GDM1 (cell line): ENCODE measurements around the gene APOL2.
A peak's percentile ranks its signal among the peaks of the same experiment; 100 is the strongest.
"Not testable (repeated sequence)": the region's sequence is repeated elsewhere in the genome, so short reads cannot be mapped to it uniquely, and the experiment has no call there.

Source experiments
- DNase-seq: peaks from one replicate; lab custom pipeline; 2025; lab: John Stamatoyannopoulos, UW

Gene APOL2, protein sequence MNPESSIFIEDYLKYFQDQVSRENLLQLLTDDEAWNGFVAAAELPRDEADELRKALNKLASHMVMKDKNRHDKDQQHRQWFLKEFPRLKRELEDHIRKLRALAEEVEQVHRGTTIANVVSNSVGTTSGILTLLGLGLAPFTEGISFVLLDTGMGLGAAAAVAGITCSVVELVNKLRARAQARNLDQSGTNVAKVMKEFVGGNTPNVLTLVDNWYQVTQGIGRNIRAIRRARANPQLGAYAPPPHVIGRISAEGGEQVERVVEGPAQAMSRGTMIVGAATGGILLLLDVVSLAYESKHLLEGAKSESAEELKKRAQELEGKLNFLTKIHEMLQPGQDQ

DNA sequence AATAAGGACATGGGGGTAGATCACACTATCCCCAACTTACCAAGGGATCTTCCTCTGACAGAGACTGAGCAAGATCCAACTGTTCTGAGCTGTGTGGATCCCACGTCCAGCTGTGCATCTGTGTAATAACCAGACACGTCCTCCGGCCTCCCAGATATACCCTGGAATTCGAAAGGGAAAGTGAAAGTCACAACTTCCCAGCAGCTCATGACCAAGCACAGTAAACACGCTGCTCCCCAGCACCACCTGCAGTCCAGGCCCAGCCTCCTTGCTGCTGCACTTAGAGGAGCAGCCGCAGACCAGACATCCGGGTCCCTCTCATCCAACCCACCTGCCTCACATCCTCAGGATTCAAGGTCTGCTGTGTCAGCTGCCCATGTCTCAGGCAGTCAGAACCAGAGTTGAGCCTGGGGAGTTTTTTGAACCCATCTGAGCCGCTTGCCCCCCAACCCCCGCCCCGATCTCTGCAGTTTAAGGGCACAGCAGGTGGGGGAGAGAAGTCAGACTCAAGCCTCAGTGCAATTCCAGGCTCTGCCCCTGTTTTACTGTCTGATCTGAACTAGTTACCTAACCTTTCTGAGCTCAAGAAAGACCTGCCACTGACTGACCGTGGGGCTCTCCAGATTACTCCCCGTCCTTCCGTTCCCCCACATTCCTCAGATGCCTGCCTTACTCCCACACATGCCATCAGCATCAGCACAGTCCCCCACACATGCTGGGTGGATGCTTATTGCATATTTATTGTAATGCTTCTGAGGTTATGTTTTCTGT, at the start of gene APOL2:
Gene APOL2 (minus strand): TSS at position 127 of the 771 bp plus-strand sequence. CDS start 6,365 bp downstream, outside the sequence.
- peak; percentile 76 for DNase-seq

DNA sequence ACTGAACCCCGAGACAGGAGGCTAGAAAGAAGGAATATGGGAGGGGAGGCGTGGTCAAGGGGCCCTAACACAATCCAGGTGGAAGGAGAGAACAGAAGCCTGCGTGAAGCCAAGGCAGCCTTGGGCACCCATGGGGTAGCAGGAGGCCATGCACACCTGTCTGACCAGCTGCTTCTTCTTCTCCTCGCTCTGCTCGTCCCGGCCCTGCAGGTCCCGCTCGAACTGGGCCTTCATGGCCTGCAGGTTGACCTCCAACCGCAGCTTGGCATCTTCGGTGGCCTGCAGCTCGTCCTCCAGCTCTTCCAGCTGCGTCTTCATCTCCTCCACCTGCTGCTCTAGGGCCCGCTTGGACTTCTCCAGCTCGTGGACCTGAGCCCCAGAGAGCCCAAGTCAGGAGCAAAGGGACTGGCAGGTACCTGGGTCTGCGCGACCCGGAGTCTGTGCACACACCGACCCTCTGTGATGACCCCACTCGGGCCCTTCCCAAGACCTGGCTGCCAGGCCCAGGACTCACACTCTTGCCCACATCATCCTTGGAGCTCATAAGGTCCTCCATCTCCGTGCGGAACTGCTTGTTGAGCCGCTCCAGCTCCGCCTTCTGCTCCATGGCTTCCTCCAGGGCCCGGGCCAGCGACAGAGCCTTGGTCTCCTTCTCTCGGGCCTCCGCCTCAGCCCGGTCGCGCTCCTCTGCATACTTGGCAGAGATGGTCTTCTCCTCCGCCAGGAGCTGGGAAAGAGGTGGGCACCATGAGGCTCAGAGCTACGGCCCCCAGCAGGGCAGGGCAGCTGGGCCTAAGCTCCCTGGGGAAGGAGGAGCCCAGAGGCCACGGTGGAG, 49.5 kb upstream of the APOL2 start:
- no peak for DNase-seq

DNA sequence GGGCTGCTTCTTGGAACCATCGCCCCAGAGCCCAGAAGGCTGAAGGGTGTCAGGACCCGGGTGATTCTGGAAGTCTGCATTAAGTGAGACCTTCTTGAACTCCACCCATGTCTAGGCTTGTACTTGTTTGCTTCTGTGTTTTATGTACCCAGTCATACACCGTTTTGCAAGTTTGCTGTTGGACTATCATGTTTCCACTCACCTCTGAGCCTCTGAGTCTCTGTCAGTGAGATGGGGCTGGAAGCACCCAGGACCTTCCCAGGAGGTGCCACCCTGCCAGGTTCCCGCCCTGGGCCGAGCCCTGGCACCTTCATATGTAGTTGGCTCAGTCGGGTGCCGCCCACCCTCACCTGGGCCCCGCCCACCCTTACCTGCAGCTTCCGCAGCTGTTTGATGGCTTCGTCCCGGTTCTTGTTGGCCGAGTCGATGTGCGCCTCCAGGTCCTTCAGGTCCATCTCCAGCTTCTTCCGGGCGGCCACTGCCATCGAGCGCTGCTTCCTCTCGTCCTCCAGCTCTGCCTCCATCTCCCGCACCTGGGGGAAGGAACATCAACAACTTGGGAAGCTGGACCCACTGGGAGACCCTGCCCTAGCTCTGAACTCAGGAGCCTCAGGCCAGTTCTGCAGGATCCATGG, 48.7 kb upstream of the APOL2 start:
- DNase-seq: no peak

DNA sequence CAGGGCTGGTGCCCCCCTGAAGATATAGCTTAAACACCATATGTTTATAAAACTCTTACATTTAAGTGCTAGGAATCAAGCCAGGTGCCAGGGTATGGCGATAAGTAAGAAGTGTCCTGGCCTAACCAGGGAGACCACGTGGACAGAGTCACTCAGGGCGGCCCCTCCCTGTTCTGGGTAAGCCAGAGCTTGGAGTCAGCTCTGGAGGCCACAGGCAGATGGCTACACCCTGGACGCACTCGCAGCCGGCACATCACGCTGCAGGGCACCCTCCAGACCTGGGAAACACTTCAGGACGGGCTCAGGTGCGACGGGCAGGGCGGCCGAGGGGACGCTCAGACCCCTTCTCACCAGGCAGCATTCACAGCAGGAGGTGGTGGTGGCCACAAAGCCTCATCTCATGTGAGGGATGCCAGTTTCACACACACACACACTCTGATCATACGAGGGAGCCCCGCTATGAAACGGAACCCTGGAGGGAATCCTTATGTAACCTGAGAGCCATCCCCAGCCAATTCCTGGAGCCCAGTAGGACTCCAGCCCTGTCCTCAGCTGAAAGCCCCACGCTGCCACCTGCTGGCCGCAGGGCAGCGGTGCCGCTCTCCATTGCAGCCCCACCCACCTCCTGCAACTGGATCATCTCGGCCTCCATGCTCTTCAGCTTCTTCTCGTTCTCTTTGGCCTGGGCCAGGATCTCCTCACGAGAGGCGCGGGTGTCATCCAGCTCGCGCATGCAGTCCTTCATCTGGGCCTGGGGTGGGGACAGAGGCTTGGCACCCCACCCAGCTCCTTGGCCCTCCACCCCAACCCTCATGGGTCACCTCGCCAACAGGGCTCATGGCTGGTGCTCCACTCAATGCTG, 47.0 kb upstream of the APOL2 start:
- peak; percentile 15 for DNase-seq

DNA sequence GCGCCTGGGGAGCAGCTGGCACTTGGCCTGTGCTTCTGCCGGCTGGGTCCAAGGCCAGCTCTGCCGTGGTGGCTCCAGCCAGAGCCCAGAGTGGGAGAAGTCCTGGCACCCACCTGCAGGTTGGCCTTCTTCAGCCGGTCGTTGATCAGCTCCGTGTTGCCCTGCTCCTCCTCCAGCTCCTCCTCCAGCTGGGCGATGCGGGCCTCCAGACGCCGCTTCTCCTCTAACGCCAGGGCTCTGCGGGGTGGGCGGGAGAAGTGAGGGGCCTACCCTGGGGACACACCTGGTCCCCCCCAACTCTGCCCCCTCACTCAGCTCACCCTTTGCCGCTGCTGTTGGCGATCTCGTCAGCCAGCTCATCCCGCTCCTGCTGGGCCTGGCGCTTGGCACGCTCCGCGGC, 46.2 kb upstream of the APOL2 start:
- no peak for DNase-seq

DNA sequence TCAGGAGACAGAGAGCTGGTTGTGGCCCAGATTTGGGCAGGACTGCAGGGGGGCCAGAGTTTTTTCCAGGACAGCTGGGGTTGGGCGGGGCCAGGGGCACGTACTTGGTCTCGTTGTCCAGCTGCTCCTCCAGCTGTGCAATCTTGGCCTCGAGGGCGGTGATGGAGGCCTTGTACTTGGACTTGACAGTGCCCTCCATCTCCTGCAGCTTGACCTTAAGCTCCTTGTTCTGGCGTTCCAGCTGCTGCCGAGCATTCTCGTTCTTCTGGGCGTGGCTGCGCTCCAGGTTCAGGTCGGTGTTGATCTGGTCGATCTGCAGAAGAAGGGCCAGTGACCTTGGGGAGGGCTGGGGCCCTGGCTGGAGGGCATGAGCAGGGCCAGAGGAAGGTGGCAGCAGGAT, 45.7 kb upstream of the APOL2 start:
- DNase-seq: no peak

DNA sequence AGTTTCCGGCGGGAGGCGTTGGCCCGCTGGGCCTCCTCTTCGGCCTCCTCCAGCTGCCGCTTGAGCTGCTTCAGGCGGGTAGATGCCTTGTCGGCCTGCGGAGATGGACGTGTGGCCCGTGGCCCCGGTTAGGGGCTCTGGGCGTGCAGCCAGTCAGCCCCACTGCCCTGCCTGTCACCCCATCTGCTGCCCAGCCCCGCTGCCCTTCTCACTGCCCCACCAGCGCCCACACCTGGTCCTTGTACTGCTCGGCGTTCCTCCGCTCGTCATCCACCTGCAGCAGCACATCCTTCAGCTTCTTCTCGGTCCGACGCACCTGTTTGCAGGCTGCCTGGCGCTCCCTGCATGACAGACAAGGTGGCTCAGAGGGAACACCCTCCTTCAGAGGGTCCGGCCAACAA, 44.8 kb upstream of the APOL2 start:
- DNase-seq: no peak

DNA sequence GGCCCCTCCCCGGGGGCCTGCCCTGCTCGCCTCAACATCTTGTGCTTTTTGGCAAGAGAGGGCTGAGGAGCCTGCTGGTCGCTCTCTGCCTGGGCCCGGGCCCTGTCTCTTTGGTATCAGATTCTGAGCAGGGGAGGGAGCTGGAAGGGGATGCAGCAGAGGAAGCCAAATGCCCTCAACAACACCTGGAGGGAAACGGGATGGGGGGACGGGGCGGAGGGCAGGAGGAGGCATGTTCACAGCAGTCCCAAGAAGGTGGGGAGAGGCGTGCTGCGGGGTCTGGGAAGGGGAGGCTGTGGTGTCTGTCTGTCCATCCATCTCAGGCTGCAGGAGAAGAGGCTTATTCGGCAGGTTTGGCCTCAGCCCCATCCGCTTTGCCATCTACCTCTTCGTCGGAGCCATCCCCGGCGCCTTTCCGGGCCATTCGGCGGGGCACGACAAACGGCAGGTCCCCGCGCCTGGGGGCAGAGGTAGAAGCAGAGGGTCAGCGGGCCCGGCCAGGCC, 43.1 kb upstream of the APOL2 start:
- no peak for DNase-seq

DNA sequence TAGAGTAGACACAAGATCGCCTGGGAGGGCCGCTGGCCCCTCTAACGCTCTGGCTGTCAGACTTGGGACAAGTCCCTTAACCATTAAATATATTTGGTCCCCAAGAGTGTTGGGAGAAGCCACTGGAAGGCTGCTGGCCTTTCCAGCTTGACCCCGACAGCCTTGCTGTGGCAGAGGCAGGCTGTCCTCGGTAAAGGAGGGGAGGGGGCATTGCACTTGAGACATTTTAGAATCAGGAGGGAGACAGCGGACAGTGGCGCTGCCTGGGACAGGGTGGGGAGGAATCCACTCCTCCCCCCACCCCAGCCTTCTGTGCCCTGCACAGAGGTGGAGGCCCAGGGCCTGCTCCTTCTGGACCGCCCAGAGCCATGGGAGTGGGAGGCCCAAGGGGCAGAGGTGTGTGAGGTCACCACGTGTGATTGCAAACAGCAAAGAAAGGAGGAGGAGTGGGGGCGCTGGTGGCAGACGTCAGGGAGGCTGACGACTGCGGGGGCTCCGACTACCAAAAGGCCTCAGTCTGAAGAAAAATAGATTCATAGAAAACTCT, 42.5 kb upstream of the APOL2 start:
- no peak for DNase-seq

DNA sequence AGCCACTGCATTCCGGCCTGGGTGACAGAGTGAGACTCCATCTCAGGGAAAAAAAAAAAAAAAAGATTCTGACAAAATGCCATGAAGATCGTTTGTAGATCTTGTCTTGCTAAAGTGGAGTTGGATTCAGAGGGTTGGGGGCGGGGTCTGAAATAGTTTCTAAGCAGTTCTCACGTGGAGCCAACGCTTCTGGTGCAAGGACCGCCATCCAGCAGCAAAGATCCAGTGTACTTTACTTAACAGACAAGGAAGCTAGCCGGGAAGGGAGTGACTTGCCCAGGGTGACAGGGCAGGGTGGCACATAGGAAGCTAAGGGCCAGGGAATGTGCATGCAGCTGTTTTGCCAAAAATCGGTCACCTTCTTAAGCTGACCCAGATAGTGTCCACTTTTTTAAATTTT, 41.1 kb upstream of the APOL2 start:
- no peak for DNase-seq

DNA sequence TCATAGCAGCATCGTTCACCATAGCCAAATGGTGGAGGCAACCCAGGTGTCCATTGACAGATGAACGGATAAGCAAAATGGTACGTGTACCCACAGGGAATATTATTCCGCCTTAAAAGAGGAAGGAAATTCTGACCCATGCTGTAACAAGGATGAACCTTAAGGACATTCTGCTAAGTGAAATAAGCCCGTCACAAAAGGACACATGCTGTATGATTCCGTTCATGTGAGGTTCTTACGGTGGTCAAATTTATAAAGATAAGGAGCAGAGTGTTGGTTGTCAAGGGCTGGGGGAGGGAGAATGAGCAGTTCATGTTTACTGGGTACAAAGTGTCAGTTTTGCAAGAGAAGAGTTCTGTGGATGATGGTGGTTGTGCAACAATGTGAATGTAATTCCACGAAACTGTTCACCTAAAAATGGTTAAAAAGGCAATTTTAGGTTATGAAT, 39.9 kb upstream of the APOL2 start:
- no peak for DNase-seq

DNA sequence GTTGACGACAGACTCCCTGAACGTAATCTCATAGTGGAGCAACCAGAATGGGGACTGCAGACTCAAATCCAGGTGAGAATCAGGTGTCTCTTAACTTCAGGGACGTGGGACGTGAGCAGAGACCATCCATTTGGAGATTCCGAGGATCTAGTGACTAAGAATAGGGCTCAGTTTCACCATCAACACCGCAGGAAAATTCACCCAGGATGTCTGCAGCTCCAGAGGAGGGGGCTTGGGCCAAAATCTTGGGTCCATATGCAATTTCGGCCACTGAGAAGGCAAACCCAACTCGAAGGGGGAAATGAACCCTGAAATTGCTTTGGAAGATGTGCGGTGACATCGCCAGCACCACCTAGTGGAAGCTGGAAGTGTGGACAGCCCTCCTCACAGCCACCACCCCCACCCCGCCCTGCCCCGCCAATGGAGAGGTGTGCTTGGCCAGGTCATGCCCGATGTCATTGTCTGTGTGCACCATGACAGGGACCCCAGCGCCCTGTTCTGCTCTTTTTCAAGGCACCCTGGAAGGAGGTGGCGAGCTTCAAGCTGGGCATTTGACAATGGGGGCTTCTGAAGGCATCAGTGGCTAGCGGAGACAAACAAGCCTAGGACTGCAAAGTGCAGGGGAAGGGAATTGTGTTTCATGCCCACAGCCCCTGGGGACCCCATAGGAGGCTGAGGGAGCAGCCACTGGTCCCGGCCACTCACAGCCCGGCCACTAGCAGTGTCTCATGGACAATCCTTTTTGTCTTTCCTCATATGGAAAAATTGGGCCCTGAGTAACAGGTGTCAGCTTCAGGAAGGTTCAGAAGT, 38.4 kb upstream of the APOL2 start:
- DNase-seq: peak; percentile 32

DNA sequence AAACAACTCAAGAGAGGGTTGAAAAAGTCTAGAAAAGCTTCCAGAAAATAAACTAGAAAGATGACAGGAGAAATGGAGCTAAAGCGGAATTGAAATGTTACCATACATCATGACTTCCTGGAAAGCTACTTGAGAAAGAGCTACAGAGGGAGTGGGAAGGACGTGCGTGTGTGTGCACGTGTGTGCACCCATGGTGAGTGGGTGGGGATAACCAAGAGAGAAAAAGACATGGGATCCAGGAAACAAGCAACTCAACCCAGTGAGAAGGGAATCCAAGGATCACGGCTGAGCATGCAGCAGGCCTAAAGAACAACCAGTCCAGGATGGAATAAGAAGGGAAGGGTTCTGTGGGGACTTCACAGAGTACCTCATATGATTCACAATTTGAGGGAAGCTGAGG, 35.2 kb upstream of the APOL2 start:
- no peak for DNase-seq

DNA sequence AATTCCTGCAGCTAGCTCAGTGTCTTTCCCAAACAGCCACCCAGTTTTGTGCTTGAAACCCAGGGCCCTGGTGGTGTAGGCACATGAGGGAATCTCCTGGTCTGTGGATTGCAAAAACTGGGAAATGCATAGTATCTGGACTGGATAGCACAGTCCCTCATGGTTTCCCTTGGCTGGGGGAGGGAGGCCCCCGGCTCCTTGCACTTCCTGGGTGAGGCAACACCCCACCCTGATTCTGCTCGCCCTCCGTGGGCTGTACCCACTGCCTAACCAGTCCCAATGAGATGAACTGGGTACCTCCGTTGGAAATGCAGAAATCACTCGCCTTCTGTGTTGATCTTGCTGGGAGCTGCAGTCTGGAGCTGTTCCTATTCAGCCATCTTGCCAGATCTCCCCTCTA, 32.6 kb upstream of the APOL2 start:
- DNase-seq: not testable (repeated sequence)

DNA sequence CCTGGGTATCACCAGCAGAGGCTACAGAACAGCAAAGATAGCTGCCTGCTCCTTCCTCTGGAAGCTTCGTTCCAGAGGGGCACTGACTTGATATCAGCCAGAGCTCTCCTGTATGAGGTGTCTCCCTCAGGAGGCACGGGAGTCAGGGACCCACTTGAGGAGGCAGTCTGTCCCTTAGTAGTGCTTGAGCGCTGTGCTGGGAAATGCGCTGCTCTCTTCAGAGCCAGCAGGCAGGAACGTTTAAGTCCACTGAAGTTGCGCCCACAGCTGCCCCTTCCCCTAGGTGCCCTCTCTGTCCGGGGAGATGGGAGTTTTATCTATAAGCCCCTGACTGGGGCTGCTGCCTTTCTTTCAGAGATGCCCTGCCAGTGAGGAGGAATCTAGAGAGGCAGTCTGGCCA, 31.9 kb upstream of the APOL2 start:
- DNase-seq: not testable (repeated sequence)

DNA sequence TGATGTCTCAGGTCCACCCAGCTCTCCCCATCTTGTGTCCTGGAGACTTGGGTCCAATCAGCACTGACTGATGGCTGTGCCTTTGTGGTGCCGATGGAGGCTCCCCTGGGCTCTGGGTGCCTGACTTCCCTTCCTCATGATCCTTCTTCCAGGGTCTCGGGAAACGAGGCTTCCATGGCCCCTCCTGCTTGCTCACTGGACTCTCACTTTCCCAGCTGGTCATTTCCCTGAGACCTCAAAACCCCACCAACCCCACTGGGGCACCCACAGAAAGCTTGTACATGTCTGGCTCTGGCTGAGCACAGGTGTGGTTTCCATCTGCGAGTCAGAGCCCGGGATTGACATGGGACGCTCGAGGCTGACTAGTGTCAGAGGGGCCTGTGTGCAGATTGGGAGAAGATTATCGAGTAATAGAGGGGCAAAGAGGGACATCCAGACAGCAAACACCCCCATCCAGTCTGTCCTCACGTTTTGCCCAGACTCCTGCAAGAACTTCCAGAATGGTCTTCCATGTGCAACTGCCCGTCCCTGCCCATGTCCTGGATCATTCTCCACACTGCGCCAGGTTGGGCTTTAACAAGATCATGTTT, 28.7 kb upstream of the APOL2 start:
- no peak for DNase-seq

DNA sequence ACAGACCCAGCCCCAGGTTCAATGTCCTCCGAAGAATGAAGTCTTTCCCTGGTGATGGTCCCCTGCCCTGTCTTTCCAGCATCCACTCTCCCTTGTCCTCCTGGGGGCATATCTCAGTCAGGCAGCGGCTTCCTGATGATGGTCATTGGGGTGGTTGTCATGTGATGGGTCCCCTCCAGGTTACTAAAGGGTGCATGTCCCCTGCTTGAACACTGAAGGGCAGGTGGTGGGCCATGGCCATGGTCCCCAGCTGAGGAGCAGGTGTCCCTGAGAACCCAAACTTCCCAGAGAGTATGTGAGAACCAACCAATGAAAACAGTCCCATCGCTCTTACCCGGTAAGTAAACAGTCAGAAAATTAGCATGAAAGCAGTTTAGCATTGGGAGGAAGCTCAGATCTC, 27.7 kb upstream of the APOL2 start:
- no peak for DNase-seq

DNA sequence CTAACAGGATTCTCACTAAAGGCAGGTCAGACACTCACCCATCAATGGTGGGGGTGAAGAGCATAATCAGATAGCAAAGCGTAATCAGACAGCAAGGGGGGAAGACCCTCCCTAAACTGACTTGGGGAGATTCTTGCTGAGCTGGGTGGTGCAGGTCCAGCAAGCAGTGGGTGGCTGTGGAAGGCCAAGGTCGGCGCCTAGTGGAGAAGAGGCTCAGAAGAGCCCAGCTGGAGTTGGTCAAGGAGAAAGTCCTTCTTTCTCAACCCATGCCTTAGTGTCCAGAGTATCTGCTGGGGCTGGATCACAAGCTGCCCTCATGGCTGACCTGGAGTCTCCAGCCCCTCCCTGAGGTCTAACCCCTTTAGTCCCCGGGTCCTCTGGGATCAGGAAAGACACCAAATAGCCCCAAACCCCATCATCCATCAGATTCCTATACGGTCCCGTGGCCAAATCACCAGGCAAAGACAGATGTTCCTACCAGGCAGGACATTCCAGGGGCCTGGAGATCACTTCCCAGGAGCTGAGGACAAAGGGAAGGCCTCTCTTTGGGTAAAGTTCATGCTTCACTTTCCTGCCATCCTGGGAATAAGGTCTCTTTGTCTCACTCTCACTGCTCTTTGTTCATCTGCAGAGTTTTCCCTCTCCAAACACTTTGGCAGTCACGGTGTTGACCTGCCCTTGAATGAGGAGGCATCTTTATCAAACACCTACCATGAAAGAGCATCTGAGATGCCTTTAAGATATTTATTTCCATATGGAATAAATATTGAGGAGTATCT, 24.7 kb upstream of the APOL2 start:
- DNase-seq: not testable (repeated sequence)
